GM23248 (cell line): Measurements from ENCODE around the gene MVP. TPM values are rescaled to one million over a fixed set of nuclear protein-coding genes. Genes with fewer than 3 reads are reported as not detected.

Source experiments
- DNase-seq: peaks from one replicate; pipeline ENCODE4 v3.0.0-alpha.2; 2015
- H2AFZ ChIP-seq: fragments of 200-600 bp; sonication (generic); 2 replicates; pipeline ENCODE4 v1.6.1; 2016; ENCODE audit warnings: antibody characterized with exemption
- H3F3A ChIP-seq: fragments of 200-600 bp; sonication (generic); 2 replicates; pipeline ENCODE4 v1.6.1; 2016; ENCODE audit warnings: mild to moderate bottlenecking, antibody characterized with exemption, mixed run types; ENCODE audit not compliant: insufficient read depth
- H3K27ac ChIP-seq: fragments of 200-600 bp; sonication (generic); 2 replicates; pipeline ENCODE4 v1.5.1; 2016; ENCODE audit warnings: mild to moderate bottlenecking
- H3K27me3 ChIP-seq: fragments of 200-600 bp; sonication (generic); replicated peaks from 2 replicates; pipeline ENCODE4 v1.6.1; 2016; ENCODE audit warnings: mild to moderate bottlenecking; ENCODE audit not compliant: insufficient read depth
- H3K36me3 ChIP-seq: fragments of 200-600 bp; sonication (generic); 2 replicates; pipeline ENCODE4 v1.6.1; 2016; ENCODE audit warnings: low read depth, mild to moderate bottlenecking
- H3K4me1 ChIP-seq: fragments of 200-600 bp; sonication (generic); 2 replicates; pipeline ENCODE4 v1.6.1; 2016; ENCODE audit warnings: mild to moderate bottlenecking; ENCODE audit not compliant: insufficient read depth
- H3K4me2 ChIP-seq: fragments of 200-600 bp; sonication (generic); one replicate; pipeline ENCODE4 v1.6.1; 2016; ENCODE audit warnings: mild to moderate bottlenecking; ENCODE audit not compliant: unreplicated experiment
- H3K4me3 ChIP-seq: fragments of 200-600 bp; sonication (generic); 2 replicates; pipeline ENCODE4 v1.5.1; 2016; ENCODE audit warnings: mild to moderate bottlenecking
- H3K79me2 ChIP-seq: fragments of 200-600 bp; sonication (generic); 2 replicates; pipeline ENCODE4 v1.6.1; 2016; ENCODE audit warnings: mild to moderate bottlenecking; ENCODE audit not compliant: insufficient read depth
- H3K9ac ChIP-seq: fragments of 200-600 bp; sonication (generic); 2 replicates; pipeline ENCODE4 v1.6.1; 2016; ENCODE audit warnings: mild to moderate bottlenecking
- H3K9me2 ChIP-seq: fragments of 200-600 bp; sonication (generic); 2 replicates; pipeline ENCODE4 v1.6.1; 2016; ENCODE audit warnings: mixed run types, mild to moderate bottlenecking, moderate library complexity; ENCODE audit not compliant: insufficient read depth
- H3K9me3 ChIP-seq: fragments of 200-600 bp; sonication (generic); one replicate; pipeline ENCODE4 v1.6.1; 2017; ENCODE audit warnings: low read depth
- H4K20me1 ChIP-seq: fragments of 200-600 bp; sonication (generic); 2 replicates; pipeline ENCODE4 v1.6.0; 2016; ENCODE audit not compliant: insufficient read depth
- EZH2 ChIP-seq: fragments of 200-600 bp; sonication (generic); IDR thresholded peaks from 2 replicates; pipeline ENCODE4 v1.6.1; 2018; ENCODE audit warnings: antibody characterized with exemption, mild to moderate bottlenecking; ENCODE audit not compliant: insufficient read depth, poor library complexity, severe bottlenecking
- EZH2phosphoT487 ChIP-seq: fragments of 200-600 bp; sonication (generic); IDR thresholded peaks from 2 replicates; pipeline ENCODE4 v1.6.1; 2018; ENCODE audit warnings: antibody characterized with exemption, moderate library complexity, mild to moderate bottlenecking, low read depth; ENCODE audit not compliant: insufficient read depth
- WGBS, 2 experiments: methylation state at CpG; one replicate each; pipeline ENCODE4 v1.1.6; 2015 to 2017; ENCODE audit warnings: low lambda C conversion rate in 2 of 2, low coverage in 1 of 2; ENCODE audit errors: missing lambda C conversion rate in 2 of 2; 5-methylcytosine and 5-hydroxymethylcytosine counted together
- in situ Hi-C: fragments of 300-500 bp; cut with MboI; formaldehyde crosslinking; loops from 2 replicates; pipeline ENCODE4 v1.15.0; 2020
- polyA plus RNA-seq: library from polyadenylated mRNA; unstranded; fragments of >200 nt; fragmentation: Nextera tagmentation; extraction: Ambion mirVana; gene quantifications from 2 replicates; pipeline ENCODE4 v1.2.1, GENCODE V29; 2016
- small RNA-seq: library from RNA; depleted of rRNA; stranded (forward); fragments of <200 nt; gene quantifications from one replicate; pipeline ENCODE3, GENCODE V24; 2014; ENCODE audit warnings: low read depth, low replicate concordance
- total RNA-seq: library from RNA; depleted of rRNA; stranded (reverse); fragments of >200 nt; shearing (Covaris generic); gene quantifications from 2 replicates; pipeline ENCODE4 v1.2.3, GENCODE V29; 2014; rRNA removed

The MVP gene
- total and polyA plus RNA-seq, 2 experiments from 2014 or later: 230 to 272 TPM

DNA sequence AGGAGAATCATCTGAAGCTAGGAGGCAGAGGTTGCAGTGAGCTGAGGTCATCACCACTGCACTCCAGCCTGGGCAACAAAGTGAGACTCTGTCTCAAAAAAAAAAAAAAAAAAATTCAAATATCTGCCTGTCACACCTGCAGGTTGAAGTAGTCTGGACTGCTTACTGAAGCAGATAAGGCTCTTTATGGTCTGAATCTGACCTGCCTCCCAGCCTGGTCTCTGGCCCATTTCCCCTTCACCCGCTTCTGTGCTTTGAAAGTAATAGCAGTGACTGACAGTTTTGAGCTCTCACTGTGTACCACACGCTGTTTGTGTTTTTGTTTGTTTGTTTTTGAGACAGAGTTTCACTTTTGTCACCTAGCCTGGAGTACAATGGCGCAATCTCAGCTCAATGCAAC lies 73.3 kb downstream of the MVP start:
- TF ChIP-seq EZH2 (no peak), EZH2phosphoT487 (no peak)
- Histone ChIP-seq H3K4me1 (no peaks in the 10 kb centered on the region), H3K4me2 (no peak overlapping the region), H3K9me3 (no peaks in the 10 kb centered on the region), H4K20me1 (no peaks in the 10 kb centered on the region), H3F3A (no peaks in the 10 kb centered on the region), H3K36me3 (no peaks in the 10 kb centered on the region), H3K27ac (no peak overlapping the region), H3K9me2 (no peaks in the 10 kb centered on the region), H3K4me3 (no peak overlapping the region), H2AFZ (no peak overlapping the region), H3K79me2 (no peaks in the 10 kb centered on the region), H3K9ac (no peak overlapping the region), H3K27me3 (no peaks in the 10 kb centered on the region)
- 84 to 85% methylated on average over 3 of the region's 3 CpGs for whole genome bisulfite sequencing, 2 experiments
- in situ Hi-C loops: no loop called here
- no peak for DNase-seq

DNA sequence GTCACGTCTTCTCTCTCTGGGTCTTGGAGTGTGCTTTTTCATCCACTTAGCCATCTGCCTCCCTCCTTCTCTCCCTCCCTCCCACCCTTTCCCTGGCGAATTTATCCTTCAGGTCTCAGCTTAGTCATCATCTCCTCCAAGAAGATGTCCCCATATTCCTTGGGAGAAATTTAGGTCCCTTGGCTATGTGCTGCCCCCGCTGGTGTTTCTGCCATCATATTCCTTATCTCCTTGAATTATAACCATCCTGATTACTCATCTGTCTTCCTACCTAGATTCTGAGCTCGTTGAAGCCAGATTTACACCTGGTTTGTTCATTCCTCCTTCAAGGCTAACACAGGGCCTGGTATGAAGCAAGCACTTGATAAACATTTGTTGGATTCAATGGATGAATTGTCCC lies 74.1 kb downstream of the MVP start:
- H3K9me3 ChIP-seq: no peaks in the 10 kb centered on the region
- H2AFZ ChIP-seq: no peak overlapping the region
- no peaks in the 10 kb centered on the region for H3K27me3 ChIP-seq
- H3K4me2 ChIP-seq: no peak overlapping the region
- no peaks in the 10 kb centered on the region for H3K4me1 ChIP-seq
- H3K4me3 ChIP-seq: no peak overlapping the region
- no peaks in the 10 kb centered on the region for H3K79me2 ChIP-seq
- H4K20me1 ChIP-seq: no peaks in the 10 kb centered on the region
- DNase-seq: no peak
- H3K9ac ChIP-seq: no peak overlapping the region
- H3K27ac ChIP-seq: no peak overlapping the region
- H3F3A ChIP-seq: no peaks in the 10 kb centered on the region
- no peaks in the 10 kb centered on the region for H3K9me2 ChIP-seq
- no peaks in the 10 kb centered on the region for H3K36me3 ChIP-seq
- 68 to 75% methylated on average over 4 of the region's 4 CpGs for WGBS, 2 experiments
- TF ChIP-seq EZH2 (no peak), EZH2phosphoT487 (no peak)
- in situ Hi-C loops: no loop called here

DNA sequence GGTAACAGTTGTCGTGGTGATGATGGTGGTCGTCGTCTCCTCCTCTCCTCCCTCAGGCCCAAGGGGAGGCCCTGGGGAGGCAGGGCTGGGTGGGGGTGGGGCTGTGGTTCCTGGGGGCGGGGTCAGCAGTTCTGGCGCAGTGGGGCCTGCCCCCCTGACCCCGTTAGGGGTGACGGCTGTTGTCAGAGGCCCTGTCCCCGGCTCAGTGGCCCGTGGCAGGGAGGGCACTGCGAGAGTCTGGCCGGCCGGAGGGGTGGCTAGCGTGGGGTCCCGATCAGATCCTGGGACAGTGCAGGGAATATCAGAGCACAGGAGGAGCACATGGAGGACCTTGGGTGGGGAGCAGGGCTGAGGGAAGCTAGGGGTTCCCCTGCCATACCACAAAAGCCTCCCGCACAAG lies 76.6 kb downstream of the MVP start:
- DNase-seq: no peak
- no peaks in the 10 kb centered on the region for H3F3A ChIP-seq
- no peaks in the 10 kb centered on the region for H3K27me3 ChIP-seq
- H3K9me2 ChIP-seq: no peaks in the 10 kb centered on the region
- no peak overlapping the region for H2AFZ ChIP-seq
- TF ChIP-seq EZH2phosphoT487 (no peak), EZH2 (no peak)
- no peak overlapping the region for H3K4me2 ChIP-seq
- H3K79me2 ChIP-seq: peaks cover 8% of the 10 kb centered on the region
- 42 to 52% methylated on average over 2 to 14 of the region's 15 CpGs for WGBS, 2 experiments
- H3K4me1 ChIP-seq: peaks cover 5% of the 10 kb centered on the region; the same call in 1 of the 2 replicates
- no peaks in the 10 kb centered on the region for H4K20me1 ChIP-seq
- no peak overlapping the region for H3K27ac ChIP-seq
- no peaks in the 10 kb centered on the region for H3K36me3 ChIP-seq
- in situ Hi-C loops: no loop called here
- H3K9me3 ChIP-seq: no peaks in the 10 kb centered on the region
- no peak overlapping the region for H3K9ac ChIP-seq
- no peak overlapping the region for H3K4me3 ChIP-seq

DNA sequence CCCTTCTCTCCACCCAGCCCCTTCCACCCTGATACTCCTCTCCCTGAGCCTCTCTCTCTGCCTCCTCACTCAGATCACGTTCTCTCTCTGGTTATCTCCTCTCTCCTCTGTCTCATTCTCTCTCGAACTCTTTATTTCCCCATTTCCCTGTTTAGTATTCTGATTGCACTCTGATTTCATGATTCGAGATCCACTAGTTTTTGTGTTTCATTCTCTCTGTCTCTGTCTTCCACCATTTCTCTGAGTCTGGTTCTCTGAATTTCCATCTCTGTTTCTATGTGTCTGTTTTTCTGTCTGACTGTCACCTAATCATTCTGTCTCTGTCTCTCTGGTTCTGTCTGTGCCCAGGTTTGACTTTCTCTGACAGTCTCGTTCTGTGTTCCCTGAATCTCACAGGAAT lies 77.1 kb downstream of the MVP start:
- Histone ChIP-seq H3K36me3 (no peaks in the 10 kb centered on the region), H3K4me2 (no peak overlapping the region), H3K79me2 (peaks cover 13% of the 10 kb centered on the region), H3F3A (no peaks in the 10 kb centered on the region), H2AFZ (no peak overlapping the region), H4K20me1 (no peaks in the 10 kb centered on the region), H3K27ac (no peak overlapping the region), H3K4me3 (no peak overlapping the region), H3K4me1 (peaks cover 9% of the 10 kb centered on the region), H3K9ac (no peak overlapping the region), H3K9me3 (no peaks in the 10 kb centered on the region), H3K9me2 (no peaks in the 10 kb centered on the region), H3K27me3 (no peaks in the 10 kb centered on the region)
- TF ChIP-seq EZH2: no peak
- TF ChIP-seq EZH2phosphoT487: no peak
- WGBS, 2 experiments: 77 to 80% methylated on average over 4 of the region's 4 CpGs
- DNase-seq: no peak
- in situ Hi-C loops: no loop called here

Small RNAs within 50 kb of the gene (small RNA-seq; reads per million reads assigned to genes)
- gene AC009133.6 (not detected), gene AC120114.4 (not detected)

Other genes starting within 250 kb of the MVP start
- not detected in 2 replicates for gene SPN, start 157.2 kb upstream of the MVP start, total RNA-seq
- gene SPN, start 157.2 kb upstream of the MVP start, polyA plus RNA-seq: 0.14 TPM in 1 of 2 replicates, not detected in the other
- gene QPRT, start 141.3 kb upstream of the MVP start, total RNA-seq: 0.32 TPM in 1 of 2 replicates, not detected in the other
- gene QPRT, start 141.3 kb upstream of the MVP start, polyA plus RNA-seq: 0.27 and 0.85 TPM in 2 replicates
- gene C16orf54, start 74.5 kb upstream of the MVP start, total RNA-seq: not detected in 2 replicates
- not detected in 2 replicates for gene C16orf54, start 74.5 kb upstream of the MVP start, polyA plus RNA-seq
- not detected in 2 replicates for gene ZG16, start 42.2 kb upstream of the MVP start, total RNA-seq
- not detected in 2 replicates for gene ZG16, start 42.2 kb upstream of the MVP start, polyA plus RNA-seq
- gene KIF22, start 29.7 kb upstream of the MVP start, total RNA-seq: 28.7 and 30.4 TPM in 2 replicates
- gene KIF22, start 29.7 kb upstream of the MVP start, polyA plus RNA-seq: 39.5 and 41.8 TPM in 2 replicates
- 169 and 215 TPM in 2 replicates for gene MAZ, start 13.9 kb upstream of the MVP start, total RNA-seq
- gene MAZ, start 13.9 kb upstream of the MVP start, polyA plus RNA-seq: 74.5 and 76.8 TPM in 2 replicates
- gene PRRT2, start 8.3 kb upstream of the MVP start, total RNA-seq: 0.43 and 4.0 TPM in 2 replicates
- 1.3 and 2.1 TPM in 2 replicates for gene PRRT2, start 8.3 kb upstream of the MVP start, polyA plus RNA-seq
- 23.6 and 30.6 TPM in 2 replicates for gene PAGR1, start 4.3 kb upstream of the MVP start, total RNA-seq
- gene PAGR1, start 4.3 kb upstream of the MVP start, polyA plus RNA-seq: 17.5 and 19.3 TPM in 2 replicates
- gene CDIPT, start 42.8 kb downstream of the MVP start, total RNA-seq: 161 and 181 TPM in 2 replicates
- 126 and 128 TPM in 2 replicates for gene CDIPT, start 42.8 kb downstream of the MVP start, polyA plus RNA-seq
- 30.7 and 34.7 TPM in 2 replicates for gene SEZ6L2, start 79.1 kb downstream of the MVP start, total RNA-seq
- gene SEZ6L2, start 79.1 kb downstream of the MVP start, polyA plus RNA-seq: 6.9 and 7.3 TPM in 2 replicates
- gene ASPHD1, start 80.0 kb downstream of the MVP start, total RNA-seq: 6.9 and 18.7 TPM in 2 replicates
- gene ASPHD1, start 80.0 kb downstream of the MVP start, polyA plus RNA-seq: 18.5 and 19.3 TPM in 2 replicates
- 3.7 and 14.7 TPM in 2 replicates for gene KCTD13, start 105.8 kb downstream of the MVP start, total RNA-seq
- 10.7 and 12.6 TPM in 2 replicates for gene KCTD13, start 105.8 kb downstream of the MVP start, polyA plus RNA-seq
- gene TMEM219, start 141.6 kb downstream of the MVP start, total RNA-seq: 91.6 and 124 TPM in 2 replicates
- 162 and 166 TPM in 2 replicates for gene TMEM219, start 141.6 kb downstream of the MVP start, polyA plus RNA-seq
- gene TAOK2, start 153.4 kb downstream of the MVP start, total RNA-seq: 57.7 and 57.9 TPM in 2 replicates
- 12.5 and 13.6 TPM in 2 replicates for gene TAOK2, start 153.4 kb downstream of the MVP start, polyA plus RNA-seq
- gene HIRIP3, start 175.2 kb downstream of the MVP start, total RNA-seq: 3.2 and 3.9 TPM in 2 replicates
- gene HIRIP3, start 175.2 kb downstream of the MVP start, polyA plus RNA-seq: 11.9 and 14.0 TPM in 2 replicates
- 51.1 and 111 TPM in 2 replicates for gene INO80E, start 175.8 kb downstream of the MVP start, total RNA-seq
- 32.3 and 35.3 TPM in 2 replicates for gene INO80E, start 175.8 kb downstream of the MVP start, polyA plus RNA-seq
- gene DOC2A, start 190.6 kb downstream of the MVP start, total RNA-seq: not detected in 2 replicates
- not detected in 2 replicates for gene DOC2A, start 190.6 kb downstream of the MVP start, polyA plus RNA-seq
- not detected in 2 replicates for gene C16orf92, start 202.7 kb downstream of the MVP start, total RNA-seq
- not detected in 2 replicates for gene C16orf92, start 202.7 kb downstream of the MVP start, polyA plus RNA-seq
- not detected in 2 replicates for gene TLCD3B, start 210.8 kb downstream of the MVP start, total RNA-seq
- 0.13 TPM in 1 of 2 replicates, not detected in the other for gene TLCD3B, start 210.8 kb downstream of the MVP start, polyA plus RNA-seq
- gene ALDOA, start 245.3 kb downstream of the MVP start, total RNA-seq: 1,441 and 1,602 TPM in 2 replicates
- 2,742 and 2,900 TPM in 2 replicates for gene ALDOA, start 245.3 kb downstream of the MVP start, polyA plus RNA-seq